NB4 (cell line): Measurements from ENCODE around the gene ADAMTS4.

Experiments used
- DNase-seq: peaks from one replicate; pipeline ENCODE4 v3.0.0; 2010; ENCODE audit warnings: low read depth
- H3K4me3 ChIP-seq: one replicate; pipeline ENCODE4 v1.5.1; 2011; ENCODE audit warnings: mild to moderate bottlenecking, low read depth, low read length, moderate library complexity
- MYC ChIP-seq: IDR thresholded peaks from 2 replicates; pipeline ENCODE4 v1.6.1; 2011; ENCODE audit warnings: low read depth, low read length
- POLR2A ChIP-seq: IDR thresholded peaks from 2 replicates; pipeline ENCODE4 v1.6.1; 2011; ENCODE audit warnings: mild to moderate bottlenecking; ENCODE audit not compliant: insufficient read length; ENCODE audit errors: extremely low read depth
- TF ChIP-seq, protein P1 (sequence below): IDR thresholded peaks from 2 replicates; pipeline ENCODE4 v1.6.1; 2011; ENCODE audit warnings: low read depth, low read length
- TF ChIP-seq, protein P2 (sequence below): IDR thresholded peaks from one replicate; pipeline ENCODE4 v1.5.1; 2012; ENCODE audit warnings: low read depth, low read length

Gene ADAMTS4

DNA sequence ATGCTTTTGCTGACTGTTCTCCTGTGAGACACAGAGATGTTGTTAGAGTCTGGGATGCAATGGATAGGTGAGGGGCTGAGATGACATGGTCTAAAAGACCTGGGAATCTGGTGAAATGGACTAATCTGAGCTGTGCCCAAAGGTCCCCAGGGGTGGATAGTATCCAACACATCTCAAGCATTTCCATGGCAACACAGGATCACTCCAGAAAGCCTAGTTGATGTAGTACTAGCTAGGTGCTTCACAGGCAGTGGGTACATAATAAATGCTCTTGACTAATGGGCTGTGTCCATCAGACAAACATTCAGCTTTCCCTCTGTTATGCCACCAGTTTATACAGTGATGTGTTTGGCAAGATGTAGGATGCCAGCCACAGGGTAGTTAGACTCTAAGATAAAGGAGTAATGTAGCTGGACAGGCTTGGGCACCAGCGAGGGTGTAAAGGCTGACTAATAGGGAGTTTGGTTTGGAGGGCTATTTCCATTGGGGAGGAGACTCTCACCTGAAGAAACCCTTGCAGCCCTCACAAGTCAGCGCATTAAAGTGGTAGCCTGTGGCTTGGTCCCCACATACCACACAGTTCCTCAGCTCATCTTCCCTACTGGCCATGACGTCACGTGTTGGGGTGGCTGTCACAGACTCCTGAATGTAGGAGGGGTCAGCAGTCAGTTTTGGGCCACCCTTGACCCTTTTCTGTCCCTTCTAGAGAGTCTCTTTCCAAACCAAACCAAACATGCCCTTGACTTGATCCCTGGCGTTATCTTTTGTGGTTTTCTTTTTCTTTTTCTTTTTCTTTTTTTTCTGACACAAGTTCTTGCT is 37.3 kb upstream of the ADAMTS4 start:
- H3K4me3 ChIP-seq, result no peak overlapping the region
- TF ChIP-seq MYC, result no peak
- TF ChIP-seq, protein P1, sequence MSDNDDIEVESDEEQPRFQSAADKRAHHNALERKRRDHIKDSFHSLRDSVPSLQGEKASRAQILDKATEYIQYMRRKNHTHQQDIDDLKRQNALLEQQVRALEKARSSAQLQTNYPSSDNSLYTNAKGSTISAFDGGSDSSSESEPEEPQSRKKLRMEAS, result no peak
- TF ChIP-seq, protein P2, sequence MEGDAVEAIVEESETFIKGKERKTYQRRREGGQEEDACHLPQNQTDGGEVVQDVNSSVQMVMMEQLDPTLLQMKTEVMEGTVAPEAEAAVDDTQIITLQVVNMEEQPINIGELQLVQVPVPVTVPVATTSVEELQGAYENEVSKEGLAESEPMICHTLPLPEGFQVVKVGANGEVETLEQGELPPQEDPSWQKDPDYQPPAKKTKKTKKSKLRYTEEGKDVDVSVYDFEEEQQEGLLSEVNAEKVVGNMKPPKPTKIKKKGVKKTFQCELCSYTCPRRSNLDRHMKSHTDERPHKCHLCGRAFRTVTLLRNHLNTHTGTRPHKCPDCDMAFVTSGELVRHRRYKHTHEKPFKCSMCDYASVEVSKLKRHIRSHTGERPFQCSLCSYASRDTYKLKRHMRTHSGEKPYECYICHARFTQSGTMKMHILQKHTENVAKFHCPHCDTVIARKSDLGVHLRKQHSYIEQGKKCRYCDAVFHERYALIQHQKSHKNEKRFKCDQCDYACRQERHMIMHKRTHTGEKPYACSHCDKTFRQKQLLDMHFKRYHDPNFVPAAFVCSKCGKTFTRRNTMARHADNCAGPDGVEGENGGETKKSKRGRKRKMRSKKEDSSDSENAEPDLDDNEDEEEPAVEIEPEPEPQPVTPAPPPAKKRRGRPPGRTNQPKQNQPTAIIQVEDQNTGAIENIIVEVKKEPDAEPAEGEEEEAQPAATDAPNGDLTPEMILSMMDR, result no peak
- no peak for TF ChIP-seq POLR2A
- DNase-seq, result no peak

DNA sequence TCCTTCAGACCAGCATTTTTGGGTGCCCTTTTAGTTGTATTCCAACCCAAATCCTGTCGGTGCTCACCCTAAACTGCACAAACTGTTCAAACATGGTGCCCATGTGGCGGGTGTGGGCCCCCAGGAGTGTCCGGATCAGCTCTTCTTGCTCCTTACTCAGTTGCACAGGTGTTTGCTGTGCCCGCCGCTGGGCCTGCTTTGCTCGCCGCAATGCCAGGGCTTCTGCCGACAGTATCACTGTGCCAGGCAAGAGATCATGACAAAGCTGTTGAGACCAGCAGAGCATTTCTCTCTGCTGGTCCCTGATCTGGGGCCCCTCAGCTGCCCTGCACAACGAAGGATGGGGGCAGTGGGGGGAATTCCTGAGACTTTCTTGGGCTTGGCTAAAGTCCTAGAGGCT is 34.2 kb upstream of the ADAMTS4 start:
- DNase-seq, result no peak
- no peak overlapping the region for H3K4me3 ChIP-seq
- TF ChIP-seq, protein P1, result no peak
- TF ChIP-seq MYC, result no peak
- TF ChIP-seq POLR2A, result no peak
- TF ChIP-seq, protein P2, result no peak

DNA sequence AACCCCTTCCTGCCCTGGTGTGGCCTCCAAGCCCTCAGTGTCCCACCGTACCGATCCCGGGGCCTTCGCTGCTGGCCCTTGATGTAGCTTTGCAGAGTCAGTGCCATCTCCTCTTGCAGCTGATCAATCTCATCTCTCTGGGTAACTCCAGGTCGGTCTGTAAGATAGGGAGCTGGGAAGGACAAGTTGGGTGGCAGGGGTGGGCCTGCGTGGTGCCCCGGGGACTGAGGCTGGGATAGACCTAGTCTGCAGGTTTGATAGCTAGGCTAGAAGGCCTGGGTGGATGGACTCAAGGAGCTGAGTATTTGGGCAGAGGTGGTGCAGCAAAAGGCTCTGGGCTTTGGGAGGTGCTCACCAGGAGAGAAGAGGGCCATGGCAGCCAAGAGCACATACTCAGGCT is 31.9 kb upstream of the ADAMTS4 start:
- no peak overlapping the region for H3K4me3 ChIP-seq
- DNase-seq, result no peak
- TF ChIP-seq POLR2A, result no peak

DNA sequence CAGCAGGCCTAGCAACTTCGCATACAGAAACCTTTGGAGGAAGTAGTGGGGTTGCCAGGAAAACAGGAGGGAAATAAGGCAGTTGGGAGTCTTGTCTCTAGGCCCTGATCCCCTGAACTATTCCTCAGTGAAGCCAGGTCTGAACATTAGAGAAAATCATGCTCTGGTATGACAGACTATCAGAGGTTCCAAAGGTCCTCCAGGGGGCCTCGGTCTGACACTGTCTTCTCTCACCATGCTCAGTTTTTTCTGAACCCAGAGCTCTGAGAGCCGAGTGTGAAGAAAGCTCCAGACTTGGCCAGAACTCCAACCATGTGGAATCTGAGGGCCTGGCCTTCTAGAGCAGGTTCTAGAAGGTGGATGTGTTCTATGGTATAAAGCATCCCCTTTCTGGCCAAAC is 31.0 kb upstream of the ADAMTS4 start:
- H3K4me3 ChIP-seq, result no peak overlapping the region
- DNase-seq, result peak; percentile 35
- TF ChIP-seq, protein P2, result peak; percentile 34
- no peak for TF ChIP-seq MYC

DNA sequence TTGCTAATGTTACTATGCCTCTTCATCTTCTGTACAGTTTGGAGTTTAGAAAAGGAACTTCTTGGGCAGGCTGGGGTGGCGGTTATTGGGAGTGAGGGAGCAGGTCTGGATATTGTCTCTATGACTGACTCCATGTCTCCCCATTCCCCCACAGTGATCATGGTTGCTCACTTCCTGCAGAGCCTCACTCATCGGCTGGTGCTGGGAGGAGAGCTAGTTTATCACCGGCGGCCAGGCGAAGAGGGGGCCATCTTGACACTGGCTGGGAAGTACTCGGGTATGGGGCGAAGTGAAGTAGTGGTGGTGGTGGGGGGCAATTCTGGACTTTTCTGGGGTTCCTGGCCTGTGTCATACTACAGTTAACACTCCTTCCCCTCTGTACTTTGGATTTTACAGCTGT is 29.2 kb upstream of the ADAMTS4 start:
- H3K4me3 ChIP-seq, result peak overlapping the region; percentile 93
- TF ChIP-seq MYC, result 0 out of 2 replicates have a peak, but pooled peaks have one; percentile 3
- TF ChIP-seq POLR2A, result no peak
- no peak for DNase-seq

DNA sequence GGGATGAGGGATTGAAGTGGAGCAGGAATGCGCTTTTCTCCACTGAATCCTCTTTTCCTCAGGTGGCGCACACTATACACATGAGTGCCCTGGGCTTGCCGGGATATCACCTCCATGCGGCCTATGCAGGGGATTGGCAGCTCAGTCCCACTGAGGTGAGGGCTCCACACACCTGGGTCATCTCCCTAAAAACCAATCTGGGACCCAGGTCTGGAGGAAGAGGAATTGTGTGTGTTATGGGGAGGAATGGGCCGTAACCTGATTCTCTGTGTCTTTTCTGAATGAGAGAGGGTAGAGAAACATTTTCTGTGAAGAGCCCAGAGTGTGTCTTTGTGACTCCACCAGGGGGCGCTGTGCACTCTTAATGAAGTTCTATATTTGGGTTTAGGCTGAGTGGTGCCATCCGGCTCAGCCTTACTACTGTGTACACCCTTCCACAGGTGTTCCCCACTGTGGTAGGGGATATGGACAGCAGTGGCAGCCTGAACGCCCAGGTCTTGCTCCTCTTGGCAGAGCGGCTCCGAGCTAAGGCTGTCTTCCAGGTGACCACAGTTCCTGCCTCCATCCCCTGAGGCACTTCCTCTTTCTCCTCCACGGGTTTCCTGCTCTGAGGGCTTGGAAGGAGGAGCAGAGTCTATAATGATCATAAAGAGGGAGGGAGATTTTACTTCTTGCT is 28.5 kb upstream of the ADAMTS4 start:
- H3K4me3 ChIP-seq, result peak overlapping the region; percentile 93
- TF ChIP-seq, protein P1, result no peak
- TF ChIP-seq, protein P2, result peak; percentile 74
- no peak; the same call in 1 of the 2 replicates for TF ChIP-seq MYC
- DNase-seq, result peak; percentile 87

DNA sequence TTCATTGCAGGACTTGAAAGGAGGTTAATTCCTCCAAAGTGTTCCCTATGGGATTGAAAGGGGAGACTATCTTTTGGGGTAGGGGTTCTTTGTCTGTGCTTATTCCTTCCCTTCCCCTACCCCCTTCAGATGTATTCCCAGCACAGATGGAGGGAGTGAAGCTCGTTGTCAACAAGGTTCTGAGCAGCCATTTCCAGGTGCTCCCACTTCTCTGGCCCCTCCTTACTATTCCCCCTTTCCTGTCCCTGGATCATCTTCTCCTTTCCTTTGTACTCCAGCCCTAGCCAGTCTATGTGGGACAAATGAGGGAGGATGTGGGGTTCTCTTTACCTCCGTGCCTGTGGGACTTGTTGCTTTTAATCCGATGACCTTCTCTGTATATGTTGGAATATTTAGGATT is 27.9 kb upstream of the ADAMTS4 start:
- TF ChIP-seq, protein P1, result no peak
- TF ChIP-seq, protein P2, result no peak
- TF ChIP-seq POLR2A, result no peak
- no peak for TF ChIP-seq MYC
- no peak for DNase-seq

More for the DNA sequence above, 27.9 kb upstream of the ADAMTS4 start:
- peak overlapping the region; percentile 93 for H3K4me3 ChIP-seq
